AG09309 (cell line): ENCODE measurements around the gene GPR65.

Source experiments
- DNase-seq: peaks from one replicate; pipeline ENCODE4 v3.0.0-alpha.2; 2010; ENCODE audit warnings: low read depth
- H3K4me3 ChIP-seq: 2 replicates; pipeline ENCODE4 v1.5.1; 2011; ENCODE audit warnings: mild to moderate bottlenecking, low read depth, low read length, moderate library complexity; ENCODE audit not compliant: control insufficient read depth
- CTCF ChIP-seq: IDR thresholded peaks from 2 replicates; pipeline ENCODE4 v1.5.1; 2011; ENCODE audit warnings: mild to moderate bottlenecking, low read depth, low read length, inconsistent platforms; ENCODE audit not compliant: insufficient read depth, control insufficient read depth; ENCODE audit errors: missing control alignments

GPR65 gene

GRCh38 chr14:88005050-88005481 is at the start of gene GPR65:
Gene GPR65 (plus strand): TSS chr14:88005135. CDS start chr14:88010848, 5,713 bp downstream.
- no peak for DNase-seq
- no peak for TF ChIP-seq CTCF
- H3K4me3 ChIP-seq: no peak within 1 kb of the TSS

- no peak for DNase-seq
- no peak for TF ChIP-seq CTCF
- H3K4me3 ChIP-seq: no peak overlapping the region
Measured at GRCh38 chr14:87955501-87955900, 49.4 kb upstream of the GPR65 start.

- no peak for TF ChIP-seq CTCF
- DNase-seq: no peak
- no peak overlapping the region for H3K4me3 ChIP-seq
Measured at GRCh38 chr14:87960013-87960787, 44.7 kb upstream of the GPR65 start.

- TF ChIP-seq CTCF: no peak
- H3K4me3 ChIP-seq: no peak overlapping the region
- DNase-seq: no peak
Measured at GRCh38 chr14:87961246-87961645, 43.7 kb upstream of the GPR65 start.

- no peak for DNase-seq
Measured at GRCh38 chr14:87966816-87967215, 38.1 kb upstream of the GPR65 start.

GRCh38 chr14:87967496-87967895 is 37.4 kb upstream of the GPR65 start:
- H3K4me3 ChIP-seq: no peak overlapping the region
- no peak for TF ChIP-seq CTCF
- no peak for DNase-seq

More at GRCh38 chr14:87966816-87967215, 38.1 kb upstream of the GPR65 start:
- TF ChIP-seq CTCF: no peak
- no peak overlapping the region for H3K4me3 ChIP-seq

GRCh38 chr14:87971010-87971409 is 33.9 kb upstream of the GPR65 start:
- DNase-seq: no peak
- no peak for TF ChIP-seq CTCF
- H3K4me3 ChIP-seq: no peak overlapping the region
